ENCODE data around the gene TAL1. TPM values are rescaled to one million over a fixed set of nuclear protein-coding genes. Genes with fewer than 3 reads are reported as not detected.

TAL1 gene
- total RNA-seq, 4 donors from 2014 or later = 3.9 to 14.9 (median 12.8) TPM

DNA sequence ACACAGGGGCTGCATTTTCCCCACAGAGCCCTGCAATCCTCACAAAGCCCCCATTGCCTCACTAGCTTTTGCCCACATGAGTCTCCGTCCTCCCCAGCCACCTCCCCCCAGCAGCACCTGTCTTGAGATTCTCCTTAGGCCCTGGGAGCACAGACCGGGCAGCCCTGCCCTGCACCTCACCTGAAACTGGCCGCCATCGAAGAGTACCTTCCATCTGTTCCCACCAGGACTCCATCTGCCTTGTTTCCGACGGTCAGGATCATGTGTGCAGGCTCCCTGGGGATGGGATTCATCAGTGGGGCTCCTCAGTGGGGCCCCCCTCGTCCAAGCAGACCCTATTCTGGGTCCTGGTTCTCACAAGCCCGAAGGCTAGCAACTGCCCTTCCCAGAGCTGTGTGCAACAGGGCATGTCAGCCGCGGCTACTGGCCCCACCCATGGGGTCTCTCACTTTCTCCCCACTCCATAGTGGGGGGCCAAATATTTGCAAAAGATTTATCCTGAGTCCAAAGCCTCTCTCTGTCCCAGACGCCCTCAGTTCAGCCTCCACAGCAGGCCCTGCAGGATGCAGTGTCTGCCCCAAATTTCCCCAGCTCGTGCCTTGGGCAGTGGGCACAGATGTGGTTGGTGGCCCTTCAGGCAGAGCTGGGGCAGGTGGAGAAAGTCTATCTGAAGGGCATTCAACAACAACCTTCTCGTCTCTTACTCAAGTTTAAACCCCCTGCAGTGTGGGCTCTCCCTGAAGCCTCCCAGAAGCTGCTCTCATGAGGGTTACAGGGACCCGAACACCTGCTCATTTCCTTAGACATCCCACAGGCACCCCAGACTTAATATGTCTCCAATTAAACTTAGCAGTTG is 47.0 kb downstream of the TAL1 start:
- Histone ChIP-seq H3K36me3 (no peaks in the 10 kb centered on the region), H3K9me3 (no peaks in the 10 kb centered on the region), H3K27ac (no peak overlapping the region), H3K4me3 (replicated peaks in 1 of 3) (no peak overlapping the region), H3K27me3 (no peaks in the 10 kb centered on the region), H3K4me1 (peaks cover 5 to 8% of the 10 kb centered on the region in 2 donors)
- intact Hi-C loops (cut with DNase I) = loop anchor here (10.0 kb wide), 3 partner anchors 150 to 530 kb away; partner anchors contain the start of genes CMPK1 and FOXD2
- DNase-seq = no peak
- WGBS, 2 donors = 81 to 84% methylated on average over 12 to 13 of the region's 14 CpGs
- no peak for TF ChIP-seq POLR2A (IDR thresholded peaks at IDR 0.05)
- TF ChIP-seq, protein P1, sequence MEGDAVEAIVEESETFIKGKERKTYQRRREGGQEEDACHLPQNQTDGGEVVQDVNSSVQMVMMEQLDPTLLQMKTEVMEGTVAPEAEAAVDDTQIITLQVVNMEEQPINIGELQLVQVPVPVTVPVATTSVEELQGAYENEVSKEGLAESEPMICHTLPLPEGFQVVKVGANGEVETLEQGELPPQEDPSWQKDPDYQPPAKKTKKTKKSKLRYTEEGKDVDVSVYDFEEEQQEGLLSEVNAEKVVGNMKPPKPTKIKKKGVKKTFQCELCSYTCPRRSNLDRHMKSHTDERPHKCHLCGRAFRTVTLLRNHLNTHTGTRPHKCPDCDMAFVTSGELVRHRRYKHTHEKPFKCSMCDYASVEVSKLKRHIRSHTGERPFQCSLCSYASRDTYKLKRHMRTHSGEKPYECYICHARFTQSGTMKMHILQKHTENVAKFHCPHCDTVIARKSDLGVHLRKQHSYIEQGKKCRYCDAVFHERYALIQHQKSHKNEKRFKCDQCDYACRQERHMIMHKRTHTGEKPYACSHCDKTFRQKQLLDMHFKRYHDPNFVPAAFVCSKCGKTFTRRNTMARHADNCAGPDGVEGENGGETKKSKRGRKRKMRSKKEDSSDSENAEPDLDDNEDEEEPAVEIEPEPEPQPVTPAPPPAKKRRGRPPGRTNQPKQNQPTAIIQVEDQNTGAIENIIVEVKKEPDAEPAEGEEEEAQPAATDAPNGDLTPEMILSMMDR (IDR thresholded peaks at IDR 0.05) = no peak

DNA sequence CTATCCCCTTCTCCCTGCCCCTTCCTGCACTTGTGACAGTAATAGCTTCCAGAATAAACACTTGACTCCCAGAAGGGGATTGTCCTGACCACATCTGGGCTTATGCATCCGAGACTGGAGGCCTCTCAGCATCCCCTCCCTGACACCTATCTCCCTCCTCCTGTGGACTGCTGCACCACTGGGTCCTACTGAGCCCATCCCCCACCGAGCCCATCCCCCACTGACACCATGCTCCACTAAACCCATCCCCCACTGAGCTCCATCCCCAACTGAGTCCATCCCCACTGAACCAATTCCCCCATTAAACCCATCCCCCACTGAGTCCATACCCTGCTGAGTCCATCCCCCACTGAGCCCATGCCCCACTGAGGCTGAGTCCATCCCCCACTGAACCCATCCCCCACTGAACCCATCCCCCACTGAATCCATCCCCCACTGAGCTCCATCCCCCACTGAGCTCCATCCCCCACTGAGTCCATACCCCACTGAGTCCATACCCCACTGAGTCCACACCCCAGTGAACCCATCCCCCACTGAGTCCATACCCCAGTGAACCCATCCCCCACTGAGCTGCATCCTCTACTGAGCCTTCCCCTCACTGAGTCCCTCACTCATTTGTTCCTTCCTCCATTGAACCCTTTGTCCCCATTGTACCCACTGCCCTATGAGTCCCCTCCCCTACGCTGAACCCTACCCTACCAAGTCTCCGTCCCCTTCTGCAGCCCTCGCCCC is 47.8 kb downstream of the TAL1 start:
- H3K27me3 ChIP-seq = no peaks in the 10 kb centered on the region
- no peak for TF ChIP-seq POLR2A (IDR thresholded peaks at IDR 0.05)
- TF ChIP-seq, protein P1 (IDR thresholded peaks at IDR 0.05) = no peak
- intact Hi-C loops (cut with DNase I) = loop anchor here (10.0 kb wide), 3 partner anchors 151 to 531 kb away; partner anchors contain the start of genes CMPK1 and FOXD2
- peaks cover 12 to 14% of the 10 kb centered on the region in 2 donors for H3K4me1 ChIP-seq
- no peaks in the 10 kb centered on the region for H3K36me3 ChIP-seq
- 72 to 75% methylated on average over 5 of the region's 5 CpGs for WGBS, 2 donors
- no peak overlapping the region for H3K27ac ChIP-seq
- DNase-seq = no peak
- no peaks in the 10 kb centered on the region for H3K9me3 ChIP-seq
- H3K4me3 ChIP-seq (replicated peaks in 1 of 3) = no peak overlapping the region

DNA sequence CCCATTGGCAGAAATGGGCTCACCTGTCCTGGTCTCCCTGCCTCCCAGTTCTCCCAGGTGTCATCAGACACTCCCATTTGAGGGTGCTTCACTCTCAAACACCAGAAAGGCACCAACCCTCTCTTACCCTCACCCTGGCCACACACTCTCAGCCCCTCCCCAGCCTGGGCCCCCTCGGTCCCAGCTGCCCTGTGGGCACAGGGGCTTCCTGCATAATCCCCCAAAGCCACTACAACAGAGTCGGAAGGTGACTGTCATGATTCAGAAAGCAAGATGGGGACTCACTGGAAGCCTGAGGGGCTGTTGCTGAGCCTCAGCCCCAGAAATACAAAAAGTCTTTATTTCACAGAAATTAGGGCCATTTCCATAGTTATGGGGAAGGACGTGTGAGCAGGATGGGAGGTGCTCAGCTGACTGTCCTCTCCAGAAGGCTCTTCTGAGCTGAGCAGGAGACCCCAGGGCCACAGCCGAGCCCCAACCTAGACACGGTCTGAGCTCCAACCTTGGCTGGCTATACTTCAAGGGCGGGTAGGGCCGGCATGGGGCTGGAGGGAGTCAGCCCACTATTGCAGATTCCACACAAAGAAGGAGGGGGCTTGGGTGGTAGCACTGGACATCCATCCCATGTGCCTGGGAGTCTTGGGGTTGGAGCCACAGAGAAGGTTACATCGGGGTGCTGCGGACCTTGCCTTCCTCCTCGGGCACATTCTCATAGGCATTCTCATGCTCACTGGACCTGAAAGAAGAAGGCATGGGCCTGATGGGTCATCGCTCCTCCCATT is 48.5 kb downstream of the TAL1 start:
- no peak overlapping the region for H3K4me3 ChIP-seq (replicated peaks in 1 of 3)
- no peak overlapping the region for H3K27ac ChIP-seq
- no peaks in the 10 kb centered on the region for H3K9me3 ChIP-seq
- H3K36me3 ChIP-seq = no peaks in the 10 kb centered on the region
- TF ChIP-seq, protein P1 (IDR thresholded peaks at IDR 0.05) = no peak
- no peak for TF ChIP-seq POLR2A (IDR thresholded peaks at IDR 0.05)
- 48 to 54% methylated on average over 9 to 11 of the region's 11 CpGs for WGBS, 2 donors
- no peaks in the 10 kb centered on the region for H3K27me3 ChIP-seq
- intact Hi-C loops (cut with DNase I) = loop anchor here (10.0 kb wide), 3 partner anchors 151 to 531 kb away; partner anchors contain the start of genes CMPK1 and FOXD2
- DNase-seq = no peak
- peaks cover 12 to 14% of the 10 kb centered on the region in 2 donors for H3K4me1 ChIP-seq

DNA sequence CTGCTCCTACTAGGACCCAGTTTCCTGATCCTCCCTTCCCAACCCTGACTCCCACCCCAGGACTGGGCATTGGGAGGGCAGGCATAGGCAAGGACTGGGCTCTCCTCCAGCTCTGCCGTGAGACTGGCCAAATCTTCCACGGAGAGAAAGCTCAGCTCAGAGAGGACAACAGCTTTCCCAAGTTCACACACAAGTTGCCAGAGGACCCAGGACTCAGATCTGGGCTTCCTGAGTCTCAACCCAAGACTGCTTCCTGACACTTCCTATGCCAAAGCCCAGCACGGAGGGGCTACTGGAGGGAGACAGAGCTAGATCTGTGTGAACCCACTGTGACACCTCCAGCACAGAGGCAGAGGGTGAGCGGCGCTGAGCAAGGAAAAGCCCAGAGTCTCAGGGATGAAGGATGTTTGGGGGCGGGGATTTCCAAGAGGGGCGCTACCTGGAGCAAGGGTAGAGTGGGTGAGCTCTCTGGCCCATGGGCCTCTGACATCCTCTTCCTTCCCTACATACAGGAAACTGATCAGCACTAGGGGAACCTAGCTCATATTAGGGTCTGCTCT is 49.3 kb downstream of the TAL1 start:
- Histone ChIP-seq H3K36me3 (no peaks in the 10 kb centered on the region), H3K4me3 (replicated peaks in 1 of 3) (no peak overlapping the region), H3K27ac (no peak overlapping the region), H3K4me1 (peaks cover 12 to 14% of the 10 kb centered on the region in 2 donors), H3K9me3 (no peaks in the 10 kb centered on the region), H3K27me3 (no peaks in the 10 kb centered on the region)
- TF ChIP-seq, protein P1 (IDR thresholded peaks at IDR 0.05) = no peak
- TF ChIP-seq POLR2A (IDR thresholded peaks at IDR 0.05) = no peak
- 59 to 65% methylated on average over 7 of the region's 7 CpGs for WGBS, 2 donors
- no peak for DNase-seq
- intact Hi-C loops (cut with DNase I) = loop anchor here (10.0 kb wide), 3 partner anchors 152 to 532 kb away; partner anchors contain the start of genes CMPK1 and FOXD2
